SK-N-SH (cell line): ENCODE measurements around the gene FUT4. TPM values are rescaled to one million over a fixed set of nuclear protein-coding genes. Genes with fewer than 3 reads are reported as not detected.

ENCODE experiments used
- CTCF ChIA-PET: fragments of 300-600, 350-600 bp; formaldehyde crosslinking; extraction: SDS; loops from one replicate; lab custom pipeline; 2021; lab: Yijun Ruan, JAX
- POLR2A ChIA-PET: fragments of 350-600 bp; sonication (Branson Sonifier 250); formaldehyde crosslinking; extraction: SDS; loops from one replicate; lab custom pipeline; 2020; ENCODE audit warnings: antibody characterized with exemption, inconsistent platforms; lab: Yijun Ruan, JAX
- DNase-seq: peaks from one replicate; pipeline ENCODE4 v3.0.0; 2012
- H2AFZ ChIP-seq: fragments of 200-600 bp; sonication (generic); 2 replicates; pipeline ENCODE4 v1.8.1; 2016; ENCODE audit warnings: antibody characterized with exemption, mild to moderate bottlenecking, low read depth
- H3F3A ChIP-seq: fragments of 200-600 bp; sonication (generic); replicated peaks from 2 replicates; pipeline ENCODE3; 2016; ENCODE audit warnings: antibody characterized with exemption, mild to moderate bottlenecking; ENCODE audit not compliant: insufficient read depth
- H3K27ac ChIP-seq, 2 experiments: fragments of 200-500 bp in 1 of 2; fragments of 200-600 bp in 1 of 2; sonication (Bioruptor generic) in 1 of 2; sonication (generic), shearing (Covaris generic) in 1 of 2; 2 replicates each; pipeline versions ENCODE4 v1.5.1 to v1.6.1; 2014 to 2016; ENCODE audit warnings: low read depth in 2 of 2, inconsistent platforms in 1 of 2, low read length in 1 of 2, mild to moderate bottlenecking in 1 of 2, mixed read lengths in 1 of 2
- H3K27me3 ChIP-seq: fragments of 200-600 bp; sonication (generic), shearing (Covaris generic); 2 replicates; pipeline ENCODE4 v1.6.1; 2016; ENCODE audit warnings: mixed run types; ENCODE audit not compliant: insufficient read depth
- H3K36me3 ChIP-seq, 2 experiments: fragments of 200-500 bp in 1 of 2; fragments of 200-600 bp in 1 of 2; sonication (Bioruptor generic) in 1 of 2; sonication (generic) in 1 of 2; replicated peaks in 1 of 2; 2 replicates each; pipeline versions ENCODE3 to v1.5.1; 2014 to 2016; ENCODE audit warnings: low read length in 1 of 2, mild to moderate bottlenecking in 1 of 2; ENCODE audit not compliant: insufficient read depth in 2 of 2, control insufficient read depth in 1 of 2
- H3K4me1 ChIP-seq, 2 experiments: fragments of 200-500 bp in 1 of 2; fragments of 200-600 bp in 1 of 2; sonication (Bioruptor generic) in 1 of 2; sonication (generic), shearing (Covaris generic) in 1 of 2; 2 replicates each; pipeline versions ENCODE4 v1.5.1 to v1.6.1; 2014 to 2016; ENCODE audit warnings: low read depth in 1 of 2, low read length in 1 of 2, mixed run types in 1 of 2; ENCODE audit not compliant: insufficient read depth in 2 of 2, control insufficient read depth in 1 of 2
- H3K4me2 ChIP-seq: fragments of 200-600 bp; sonication (generic), shearing (Covaris generic); 2 replicates; pipeline ENCODE4 v1.6.1; 2017; ENCODE audit warnings: mixed run types
- H3K4me3 ChIP-seq, 2 experiments: fragments of 200-500 bp in 1 of 2; fragments of 200-600 bp in 1 of 2; sonication (Bioruptor generic) in 1 of 2; sonication (generic), shearing (Covaris generic) in 1 of 2; 2 replicates each; pipeline versions ENCODE4 v1.5.1 to v1.8.1; 2014 to 2016; ENCODE audit warnings: low read depth in 2 of 2, inconsistent platforms in 1 of 2, low read length in 1 of 2, mild to moderate bottlenecking in 1 of 2, mixed read lengths in 1 of 2, moderate library complexity in 1 of 2
- H3K79me2 ChIP-seq: fragments of 200-600 bp; sonication (generic); 2 replicates; pipeline ENCODE4 v1.8.1; 2017; ENCODE audit warnings: mild to moderate bottlenecking; ENCODE audit not compliant: insufficient read depth
- H3K9ac ChIP-seq: fragments of 200-600 bp; sonication (generic); 2 replicates; pipeline ENCODE4 v1.6.1; 2017; ENCODE audit warnings: mixed run types
- H3K9me2 ChIP-seq: fragments of 200-600 bp; sonication (generic); 2 replicates; pipeline ENCODE4 v1.6.1; 2017; ENCODE audit warnings: mixed run types
- H3K9me3 ChIP-seq: fragments of 200-600 bp; sonication (generic); 2 replicates; pipeline ENCODE4 v1.6.1; 2017; ENCODE audit warnings: mixed run types, mild to moderate bottlenecking, moderate library complexity
- H4K20me1 ChIP-seq: fragments of 200-600 bp; sonication (generic); 2 replicates; pipeline ENCODE4 v1.6.1; 2017; ENCODE audit warnings: mild to moderate bottlenecking, mixed run types; ENCODE audit not compliant: insufficient read depth
- ELF1 ChIP-seq: IDR thresholded peaks from 2 replicates; pipeline ENCODE4 v1.4.0; 2012
- FOXJ3 ChIP-seq: sonication (generic); formaldehyde crosslinking; IDR thresholded peaks from 2 replicates; pipeline ENCODE4 v1.5.1; 2020; ENCODE audit warnings: mild to moderate bottlenecking, missing genetic modification reagents
- FOXM1 ChIP-seq: IDR thresholded peaks from 2 replicates; pipeline ENCODE4 v1.4.0; 2012; ENCODE audit warnings: low read depth, mild to moderate bottlenecking
- GABPA ChIP-seq: IDR thresholded peaks from 2 replicates; pipeline ENCODE4 v1.4.0; 2012; ENCODE audit warnings: low read depth, mild to moderate bottlenecking
- JUND ChIP-seq: IDR thresholded peaks from 2 replicates; pipeline ENCODE4 v1.4.0; 2012
- MEF2A ChIP-seq: IDR thresholded peaks from 2 replicates; pipeline ENCODE4 v1.4.0; 2012; ENCODE audit warnings: low read depth, borderline replicate concordance
- POLR2AphosphoS5 ChIP-seq: IDR thresholded peaks from 2 replicates; pipeline ENCODE4 v1.6.1; 2012; ENCODE audit warnings: low read depth, low read length
- RAD21 ChIP-seq: IDR thresholded peaks from 2 replicates; pipeline ENCODE4 v1.6.1; 2012; ENCODE audit warnings: mild to moderate bottlenecking, low read length
- TEAD4 ChIP-seq: IDR thresholded peaks from 2 replicates; pipeline ENCODE4 v1.4.0; 2012; ENCODE audit warnings: mild to moderate bottlenecking, borderline replicate concordance; ENCODE audit not compliant: insufficient read depth
- WGBS: methylation state at CpG from one replicate; pipeline ENCODE4 v1.1.6; 2017; ENCODE audit warnings: low lambda C conversion rate; 5-methylcytosine and 5-hydroxymethylcytosine counted together
- polyA plus RNA-seq, 3 experiments: library from polyadenylated mRNA; depleted of rRNA; stranded (reverse); fragments of >200 nt; gene quantifications; 2 replicates each; pipeline ENCODE4 v1.2.3, GENCODE V29; 2012
- TF ChIP-seq, protein P1 (sequence below): IDR thresholded peaks from 2 replicates; pipeline ENCODE4 v1.4.0; 2012; ENCODE audit warnings: low read depth
- TF ChIP-seq, protein P2 (sequence below): fragments of 150-350 bp; IDR thresholded peaks from 2 replicates; pipeline ENCODE4 v1.6.1; 2017; ENCODE audit warnings: antibody characterized with exemption, low read length, low read depth, borderline replicate concordance
- TF ChIP-seq, protein P3 (sequence below): IDR thresholded peaks from 2 replicates; pipeline ENCODE4; 2012

The FUT4 gene
- polyA plus RNA-seq, 1 of the 3 experiments (the other 2 are of a cell fraction): 1.9 TPM

DNA sequence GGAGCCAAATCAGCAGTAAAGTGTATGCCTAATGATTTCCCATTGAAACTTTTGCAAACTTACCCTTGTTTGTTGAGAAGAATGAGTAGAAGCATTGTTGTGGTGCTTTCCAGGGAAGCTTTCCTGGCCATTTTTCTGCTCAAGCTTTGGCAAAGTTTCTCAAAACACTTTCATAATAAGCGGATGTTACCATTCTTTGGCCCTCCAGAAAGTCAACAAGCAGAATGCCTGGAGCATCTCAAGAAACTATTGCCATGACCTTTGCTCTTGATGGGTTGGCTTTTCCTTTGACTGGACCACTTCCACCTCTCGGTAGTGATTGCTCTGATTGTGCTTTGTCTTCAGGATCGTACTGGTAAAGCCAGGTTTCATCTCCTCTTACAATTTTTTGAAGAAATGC lies 34.1 kb downstream of the FUT4 start:
- Histone ChIP-seq H4K20me1 (no peaks in the 10 kb centered on the region), H3K79me2 (no peaks in the 10 kb centered on the region), H3K9ac (no peak overlapping the region), H2AFZ (no peak overlapping the region), H3K27ac (no peak overlapping the region), H3K27me3 (no peaks in the 10 kb centered on the region), H3F3A (peaks cover 8% of the 10 kb centered on the region), H3K4me3 (no peak overlapping the region), H3K4me2 (no peak overlapping the region), H3K36me3 (no peaks in the 10 kb centered on the region), H3K4me1 (peaks cover 0 to 5% of the 10 kb centered on the region in 2 experiments; a peak in 1 of 4 replicates), H3K9me2 (no peaks in the 10 kb centered on the region), H3K9me3 (no peaks in the 10 kb centered on the region)
- POLR2A ChIA-PET: no interaction called here
- CTCF ChIA-PET: interaction anchor here (1.2 to 1.5 kb wide), 2 partner anchors 11 to 180 kb away, joined by 3 to 4 read pairs; no protein-coding TSS in a partner anchor
- TF ChIP-seq, protein P1, sequence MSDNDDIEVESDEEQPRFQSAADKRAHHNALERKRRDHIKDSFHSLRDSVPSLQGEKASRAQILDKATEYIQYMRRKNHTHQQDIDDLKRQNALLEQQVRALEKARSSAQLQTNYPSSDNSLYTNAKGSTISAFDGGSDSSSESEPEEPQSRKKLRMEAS: no peak
- TF ChIP-seq GABPA (no peak), MEF2A (no peak), FOXJ3 (CRISPR knock-in tag) (no peak), ELF1 (no peak)
- TF ChIP-seq, protein P2, sequence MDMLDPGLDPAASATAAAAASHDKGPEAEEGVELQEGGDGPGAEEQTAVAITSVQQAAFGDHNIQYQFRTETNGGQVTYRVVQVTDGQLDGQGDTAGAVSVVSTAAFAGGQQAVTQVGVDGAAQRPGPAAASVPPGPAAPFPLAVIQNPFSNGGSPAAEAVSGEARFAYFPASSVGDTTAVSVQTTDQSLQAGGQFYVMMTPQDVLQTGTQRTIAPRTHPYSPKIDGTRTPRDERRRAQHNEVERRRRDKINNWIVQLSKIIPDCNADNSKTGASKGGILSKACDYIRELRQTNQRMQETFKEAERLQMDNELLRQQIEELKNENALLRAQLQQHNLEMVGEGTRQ: no peak
- no peak for DNase-seq
- 83% methylated on average over 3 of the region's 3 CpGs for WGBS

DNA sequence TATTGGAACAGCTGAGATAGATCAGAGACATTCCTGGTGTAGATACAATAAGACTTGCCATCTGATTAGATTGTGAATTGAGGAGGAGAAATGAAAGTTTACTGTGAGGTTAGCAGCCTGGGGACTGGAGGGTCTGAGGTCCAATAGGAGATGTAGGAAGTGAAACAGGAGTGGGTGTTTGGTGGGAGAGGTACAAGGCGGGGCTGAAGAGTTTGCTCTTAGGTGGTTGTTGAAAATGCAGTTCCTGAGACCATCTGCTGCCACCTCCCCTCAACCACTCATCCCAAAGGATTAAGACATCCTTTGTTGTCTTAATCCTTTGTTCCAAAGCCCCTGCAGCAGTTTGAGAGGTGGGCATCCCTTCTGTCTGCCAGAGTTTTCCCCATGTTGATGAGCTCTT lies 38.2 kb downstream of the FUT4 start:
- CTCF ChIA-PET: no interaction called here
- TF ChIP-seq RAD21 (no peak), MEF2A (no peak)
- TF ChIP-seq, protein P3, sequence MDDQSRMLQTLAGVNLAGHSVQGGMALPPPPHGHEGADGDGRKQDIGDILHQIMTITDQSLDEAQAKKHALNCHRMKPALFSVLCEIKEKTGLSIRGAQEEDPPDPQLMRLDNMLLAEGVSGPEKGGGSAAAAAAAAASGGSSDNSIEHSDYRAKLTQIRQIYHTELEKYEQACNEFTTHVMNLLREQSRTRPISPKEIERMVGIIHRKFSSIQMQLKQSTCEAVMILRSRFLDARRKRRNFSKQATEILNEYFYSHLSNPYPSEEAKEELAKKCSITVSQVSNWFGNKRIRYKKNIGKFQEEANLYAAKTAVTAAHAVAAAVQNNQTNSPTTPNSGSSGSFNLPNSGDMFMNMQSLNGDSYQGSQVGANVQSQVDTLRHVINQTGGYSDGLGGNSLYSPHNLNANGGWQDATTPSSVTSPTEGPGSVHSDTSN: no peak
- TF ChIP-seq, all 33 proteins: peak for 0
- Histone ChIP-seq H2AFZ (no peak overlapping the region), H3K27me3 (no peaks in the 10 kb centered on the region), H3K4me3 (no peak overlapping the region), H3K9ac (no peak overlapping the region), H3K4me1 (peaks cover 0 to 5% of the 10 kb centered on the region in 2 experiments; a peak in 2 of 4 replicates), H3F3A (peaks cover 8% of the 10 kb centered on the region), H3K79me2 (no peaks in the 10 kb centered on the region), H3K4me2 (no peak overlapping the region), H3K9me3 (no peaks in the 10 kb centered on the region), H3K27ac (no peak overlapping the region), H3K9me2 (no peaks in the 10 kb centered on the region), H4K20me1 (no peaks in the 10 kb centered on the region), H3K36me3 (no peaks in the 10 kb centered on the region)
- DNase-seq: no peak
- POLR2A ChIA-PET: no interaction called here
- 94% methylated on average over 1 of the region's 1 CpG for WGBS

DNA sequence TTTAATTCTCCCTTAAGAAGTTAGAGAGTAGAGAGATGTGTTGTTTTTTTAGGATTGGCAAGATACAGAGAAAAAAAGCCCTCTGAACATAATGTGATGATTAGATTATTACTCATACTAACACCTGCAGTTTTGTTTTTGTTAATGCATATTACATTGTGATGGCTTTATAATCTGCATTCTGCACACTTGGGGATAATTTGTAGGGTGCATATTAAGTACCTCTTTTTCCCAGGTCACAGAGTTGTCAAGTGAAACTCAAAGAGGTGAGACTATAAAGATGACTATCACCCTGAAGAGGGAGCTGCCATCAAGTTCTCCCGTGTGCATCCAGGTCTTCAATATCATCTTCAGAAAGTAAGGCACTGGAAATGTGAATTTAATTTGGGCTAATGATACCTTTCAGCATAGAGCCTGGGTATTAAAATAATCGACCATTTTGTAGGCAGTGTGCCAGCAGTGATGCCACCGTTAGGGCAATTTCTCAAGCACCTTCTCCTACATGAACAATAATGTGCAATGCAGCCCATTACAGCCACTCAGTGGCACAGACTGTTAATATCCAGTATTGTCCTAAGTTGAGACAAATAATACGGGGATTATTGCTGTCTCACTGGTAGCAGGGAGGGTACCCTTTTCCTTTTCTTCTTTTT lies 39.6 kb downstream of the FUT4 start:
- DNase-seq: no peak
- H3K9ac ChIP-seq: no peak overlapping the region
- WGBS: 65% methylated on average over 4 of the region's 4 CpGs
- peaks cover 5% of the 10 kb centered on the region for H3F3A ChIP-seq
- H3K4me1 ChIP-seq: peaks cover 0 to 5% of the 10 kb centered on the region in 2 experiments; a peak in 2 of 4 replicates
- H3K27me3 ChIP-seq: no peaks in the 10 kb centered on the region
- TF ChIP-seq TEAD4: no peak
- no peak for TF ChIP-seq FOXM1
- no peak for TF ChIP-seq JUND
- TF ChIP-seq, protein P3: no peak
- TF ChIP-seq POLR2AphosphoS5: no peak
- no peaks in the 10 kb centered on the region for H3K79me2 ChIP-seq
- POLR2A ChIA-PET: no interaction called here
- H2AFZ ChIP-seq: no peak overlapping the region
- H3K27ac ChIP-seq: no peak overlapping the region
- no peak overlapping the region for H3K4me3 ChIP-seq
- CTCF ChIA-PET: interaction anchor here (0.8 kb wide), 1 partner anchor 40 kb away, joined by 3 read pairs; no protein-coding TSS in a partner anchor
- H3K9me2 ChIP-seq: no peaks in the 10 kb centered on the region
- no peaks in the 10 kb centered on the region for H3K9me3 ChIP-seq
- H4K20me1 ChIP-seq: no peaks in the 10 kb centered on the region
- no peaks in the 10 kb centered on the region for H3K36me3 ChIP-seq
- H3K4me2 ChIP-seq: no peak overlapping the region
